ENCODE data around the gene PNLDC1. TPM values are rescaled to one million over a fixed set of nuclear protein-coding genes. Genes with fewer than 3 reads are reported as not detected.

Gene PNLDC1
- total and polyA plus RNA-seq, 9 of the 15 experiments (the other 6 are each of a cell fraction or from before 2014, with no cell fraction given): 0.12 TPM; not detected in 8

- TF ChIP-seq MGA (IDR thresholded peaks at IDR 0.05) (peak; percentile 66; the same call in 1 of the 2 replicates), GTF2E2 (tag; IDR thresholded peaks at IDR 0.05) (peak; percentile 45; the same call in 1 of the 2 replicates), SIN3B (IDR thresholded peaks at IDR 0.05; ENCODE audit: low read depth) (peak; percentile 8; the same call in 1 of the 2 replicates), ZNF444 (CRISPR knock-in tag; IDR thresholded peaks at IDR 0.05) (no peak), MNT (conservative IDR thresholded peaks at IDR 0.05) (peak; percentile 73 to 88; a peak in 3 of 4 replicates)
These were observed 11.2 kb upstream of the PNLDC1 start (continued) for GRCh38 chr6:159788753-159789376.
